IPS DF 4.7 (cell line): Measurements from ENCODE around the gene IL1RAPL1.

Source experiments
- DNase-seq: peaks from one replicate; pipeline ENCODE4 v3.0.0-alpha.2; 2013; ENCODE audit warnings: low spot score; ENCODE audit errors: extremely low read depth

Gene IL1RAPL1

GRCh38 chrX:28586981-28587551 lies at the start of gene IL1RAPL1:
IL1RAPL1 (plus strand) TSS chrX:28587446.
- DNase-seq = no peak

- DNase-seq = no peak
Observed at GRCh38 chrX:28542791-28543190, 44.5 kb upstream of the IL1RAPL1 start.

GRCh38 chrX:28549838-28550237 lies 37.4 kb upstream of the IL1RAPL1 start:
- no peak for DNase-seq

GRCh38 chrX:28550331-28550872 lies 36.8 kb upstream of the IL1RAPL1 start:
- DNase-seq = no peak

- no peak for DNase-seq
Observed at GRCh38 chrX:28552322-28552721, 34.9 kb upstream of the IL1RAPL1 start.

GRCh38 chrX:28552882-28553829 lies 34.1 kb upstream of the IL1RAPL1 start:
- no peak for DNase-seq

- no peak for DNase-seq
Observed at GRCh38 chrX:28576117-28576516, 11.1 kb upstream of the IL1RAPL1 start.

- DNase-seq = no peak
Observed at GRCh38 chrX:28581522-28581921, 5.7 kb upstream of the IL1RAPL1 start.

GRCh38 chrX:28582511-28582910 lies 4.7 kb upstream of the IL1RAPL1 start:
- DNase-seq = no peak

GRCh38 chrX:28584025-28584424 lies 3.2 kb upstream of the IL1RAPL1 start:
- no peak for DNase-seq

- DNase-seq = no peak
Observed at GRCh38 chrX:28585767-28586166, 1.5 kb upstream of the IL1RAPL1 start.

GRCh38 chrX:28586286-28586685 lies 960 bp upstream of the IL1RAPL1 start:
- DNase-seq = no peak

GRCh38 chrX:28589046-28589445 lies 1.8 kb downstream of the IL1RAPL1 start:
- DNase-seq = no peak

GRCh38 chrX:28590396-28590795 lies 3.1 kb downstream of the IL1RAPL1 start:
- DNase-seq = no peak

- DNase-seq = no peak
Observed at GRCh38 chrX:28591542-28591941, 4.3 kb downstream of the IL1RAPL1 start.

- DNase-seq = no peak
Observed at GRCh38 chrX:28595346-28595745, 8.1 kb downstream of the IL1RAPL1 start.

GRCh38 chrX:28599957-28600356 lies 12.7 kb downstream of the IL1RAPL1 start:
- no peak for DNase-seq

GRCh38 chrX:28609003-28609402 lies 21.8 kb downstream of the IL1RAPL1 start:
- DNase-seq = no peak

GRCh38 chrX:28609917-28610613 lies 22.8 kb downstream of the IL1RAPL1 start:
- no peak for DNase-seq

- DNase-seq = no peak
Observed at GRCh38 chrX:28610746-28611145, 23.5 kb downstream of the IL1RAPL1 start.

- no peak for DNase-seq
Observed at GRCh38 chrX:28613558-28613957, 26.3 kb downstream of the IL1RAPL1 start.

GRCh38 chrX:28625223-28625622 lies 38.0 kb downstream of the IL1RAPL1 start:
- peak; percentile 28 for DNase-seq
